ENCODE data around the gene RELA.

RELA gene

GRCh38 chr11:65611758-65612603, 50.7 kb downstream of the RELA start:
- no peak for DNase-seq

DNA sequence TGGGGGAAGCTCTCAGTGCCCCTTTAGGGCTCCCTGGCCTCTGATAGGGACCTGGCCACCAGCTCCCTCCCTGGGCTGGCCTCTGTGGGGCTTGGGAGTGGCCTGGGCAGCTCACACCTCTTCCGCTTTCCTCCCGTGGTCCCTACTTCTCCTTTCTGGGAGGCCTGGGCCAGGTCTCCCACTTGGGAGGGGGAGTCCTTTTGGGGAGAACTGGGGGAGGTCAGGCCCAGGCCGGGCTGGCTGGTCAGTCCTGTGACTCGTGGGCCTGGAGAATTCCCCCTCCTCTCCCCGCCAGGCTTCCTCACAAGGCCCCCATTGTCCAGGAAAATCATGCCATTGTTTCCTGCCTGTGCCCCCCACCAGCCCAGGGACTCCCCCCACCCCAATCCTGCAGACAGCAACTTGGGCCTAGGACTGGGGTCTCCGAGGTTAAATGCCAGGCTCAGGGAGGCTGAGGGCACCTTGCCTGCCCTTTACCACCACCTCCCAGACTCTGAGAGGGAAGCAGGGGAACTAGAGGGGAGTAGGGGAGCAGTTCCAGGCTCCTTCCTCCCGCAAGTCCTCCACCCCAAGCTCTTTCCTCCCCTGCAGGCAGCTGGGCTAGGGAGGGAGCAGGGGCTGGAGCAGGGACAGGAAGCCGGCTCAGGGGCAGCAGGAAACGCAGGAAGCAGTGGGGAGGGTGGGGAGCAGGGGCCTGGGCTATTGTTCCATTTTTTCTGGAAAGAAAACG, 51.5 kb downstream of the RELA start:
- DNase-seq = no peak

- DNase-seq = no peak
Observed at GRCh38 chr11:65610404-65610803, 52.3 kb downstream of the RELA start.

DNA sequence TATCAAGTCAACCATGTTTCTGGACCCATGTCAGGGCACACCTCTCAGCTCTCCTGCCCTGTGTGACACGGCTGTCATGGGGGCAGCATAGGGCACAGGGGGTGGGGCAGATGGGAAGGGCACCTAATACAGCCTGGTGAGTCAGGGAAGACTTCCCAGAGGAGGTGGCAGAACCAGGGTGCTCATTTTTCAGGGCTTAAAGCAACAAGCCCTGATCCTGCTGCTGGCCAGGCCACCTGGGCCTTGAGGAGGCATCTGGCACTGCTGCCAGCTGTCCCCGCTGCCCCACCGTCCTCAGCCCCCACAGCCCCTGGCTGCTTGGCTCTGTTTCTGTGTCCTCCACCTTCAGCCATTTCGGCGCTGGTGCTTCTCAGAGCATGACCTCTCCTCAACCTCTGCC, 53.1 kb downstream of the RELA start:
- no peak for DNase-seq

GRCh38 chr11:65609229-65609628, 53.5 kb downstream of the RELA start:
- no peak for DNase-seq

GRCh38 chr11:65607614-65608426, 54.9 kb downstream of the RELA start:
- no peak for DNase-seq

GRCh38 chr11:65606876-65607613, 55.7 kb downstream of the RELA start:
- DNase-seq = no peak

GRCh38 chr11:65604258-65604657, 58.5 kb downstream of the RELA start:
- DNase-seq = no peak
